Measurements from ENCODE around the gene PTGES3.

DNA sequence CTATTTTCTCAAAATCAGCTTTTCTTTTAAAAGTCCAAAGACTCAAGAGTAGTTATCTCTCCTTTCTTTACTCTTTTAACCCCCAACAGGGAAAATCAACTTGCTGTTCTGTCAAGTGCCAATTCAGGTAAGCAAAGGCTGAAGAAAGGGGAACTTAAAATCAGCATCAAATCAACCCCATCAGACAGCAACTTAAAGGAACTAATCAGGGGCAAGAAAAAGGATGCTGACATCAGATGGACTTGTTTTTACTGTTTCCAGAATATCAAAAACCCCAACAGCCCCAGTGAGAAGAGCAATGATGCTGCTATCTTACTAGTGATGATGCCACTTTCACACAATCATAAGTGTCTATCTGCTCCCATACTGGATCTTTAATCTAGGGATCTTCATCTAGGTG, 61.4 kb downstream of the PTGES3 start:
- TF ChIP-seq, protein P1, sequence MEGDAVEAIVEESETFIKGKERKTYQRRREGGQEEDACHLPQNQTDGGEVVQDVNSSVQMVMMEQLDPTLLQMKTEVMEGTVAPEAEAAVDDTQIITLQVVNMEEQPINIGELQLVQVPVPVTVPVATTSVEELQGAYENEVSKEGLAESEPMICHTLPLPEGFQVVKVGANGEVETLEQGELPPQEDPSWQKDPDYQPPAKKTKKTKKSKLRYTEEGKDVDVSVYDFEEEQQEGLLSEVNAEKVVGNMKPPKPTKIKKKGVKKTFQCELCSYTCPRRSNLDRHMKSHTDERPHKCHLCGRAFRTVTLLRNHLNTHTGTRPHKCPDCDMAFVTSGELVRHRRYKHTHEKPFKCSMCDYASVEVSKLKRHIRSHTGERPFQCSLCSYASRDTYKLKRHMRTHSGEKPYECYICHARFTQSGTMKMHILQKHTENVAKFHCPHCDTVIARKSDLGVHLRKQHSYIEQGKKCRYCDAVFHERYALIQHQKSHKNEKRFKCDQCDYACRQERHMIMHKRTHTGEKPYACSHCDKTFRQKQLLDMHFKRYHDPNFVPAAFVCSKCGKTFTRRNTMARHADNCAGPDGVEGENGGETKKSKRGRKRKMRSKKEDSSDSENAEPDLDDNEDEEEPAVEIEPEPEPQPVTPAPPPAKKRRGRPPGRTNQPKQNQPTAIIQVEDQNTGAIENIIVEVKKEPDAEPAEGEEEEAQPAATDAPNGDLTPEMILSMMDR (conservative IDR thresholded peaks at IDR 0.05): no peak
- TF ChIP-seq EZH2 (IDR thresholded peaks at IDR 0.05; ENCODE audit: low read depth): no peak
